Lower leg skin (tissue), 4 donors: Measurements from ENCODE around the gene MS4A7. TPM values are rescaled to one million over a fixed set of nuclear protein-coding genes. Genes with fewer than 3 reads are reported as not detected.

Source experiments
- DNase-seq, 2 donors: peaks; one replicate each; pipeline ENCODE4 v3.0.0-alpha.2; 2019; ENCODE audit warnings: low spot score in 2 of 2
- H3K4me3 ChIP-seq: fragments of 200-600 bp; sonication (generic); 2 replicates; pipeline ENCODE4 v1.5.1; 2017; ENCODE audit warnings: mild to moderate bottlenecking, low read depth; ENCODE audit not compliant: poor library complexity, severe bottlenecking
- CTCF ChIP-seq, 3 donors: fragments of 450-650 bp; IDR thresholded peaks; one replicate each; pipeline ENCODE4 v1.5.1; 2016; ENCODE audit warnings: antibody characterized with exemption in 3 of 3, mild to moderate bottlenecking in 3 of 3, moderate library complexity in 2 of 3
- POLR2A ChIP-seq, 2 donors: fragments of 450-650 bp; IDR thresholded peaks; one replicate each; pipeline ENCODE4 v1.6.1; 2016 to 2017; ENCODE audit warnings: antibody characterized with exemption in 2 of 2, mild to moderate bottlenecking in 1 of 2, moderate library complexity in 1 of 2
- WGBS, 2 donors: methylation state at CpG; one replicate each; pipeline ENCODE4 v1.1.5; 2018; 5-methylcytosine and 5-hydroxymethylcytosine counted together
- intact Hi-C: fragments of 100-400 bp; cut with DNase I; formaldehyde crosslinking; loops from one replicate; pipeline ENCODE4 v1.15.0; 2023; ENCODE audit warnings: low total_unique reads
- total RNA-seq, 4 donors: library from RNA; depleted of rRNA; stranded (reverse); fragments of >200 nt; gene quantifications; one replicate each; pipeline ENCODE4 v1.1.0, GENCODE V29; 2016

The MS4A7 gene
- 1 to 10 TPM; 2.4 to 5.7 (median 2.8) TPM for total RNA-seq

- 52 to 54% methylated on average over 3 of the region's 3 CpGs for WGBS, 2 donors
- intact Hi-C loops, result no loop called here
- H3K4me3 ChIP-seq, result no peak within 1 kb of the TSS
- DNase-seq, result peak in 1 of 2 donors; percentile 24
- TF ChIP-seq CTCF (IDR thresholded peaks at IDR 0.05), result no peak
- TF ChIP-seq POLR2A (IDR thresholded peaks at IDR 0.05), result no peak
Observed at GRCh38 chr11:60378354-60378753, at the start of gene MS4A7. Gene MS4A7 (plus strand): TSS chr11:60378532. CDS start chr11:60383142, 4,610 bp downstream.

- TF ChIP-seq CTCF (IDR thresholded peaks at IDR 0.05) (no peak), POLR2A (IDR thresholded peaks at IDR 0.05) (no peak)
- intact Hi-C loops, result no loop called here
- 43 to 76% methylated on average over 3 of the region's 3 CpGs for WGBS, 2 donors
- no peak for DNase-seq
- H3K4me3 ChIP-seq, result no peak overlapping the region
Observed at GRCh38 chr11:60332846-60333245, 45.5 kb upstream of the MS4A7 start.

GRCh38 chr11:60334005-60334620 lies 44.2 kb upstream of the MS4A7 start:
- DNase-seq, result peak; percentile 50 to 87
- TF ChIP-seq POLR2A (IDR thresholded peaks at IDR 0.05) (no peak), CTCF (IDR thresholded peaks at IDR 0.05) (no peak)
- intact Hi-C loops, result no loop called here
- 21 to 37% methylated on average over 2 of the region's 2 CpGs for WGBS, 2 donors
- no peak overlapping the region for H3K4me3 ChIP-seq

- TF ChIP-seq POLR2A (IDR thresholded peaks at IDR 0.05) (no peak), CTCF (IDR thresholded peaks at IDR 0.05) (no peak)
- no peak for DNase-seq
- 86 to 88% methylated on average over 7 of the region's 7 CpGs for WGBS, 2 donors
- no peak overlapping the region for H3K4me3 ChIP-seq
- intact Hi-C loops, result no loop called here
Observed at GRCh38 chr11:60336767-60337391, 41.5 kb upstream of the MS4A7 start.

GRCh38 chr11:60338053-60338452 lies 40.3 kb upstream of the MS4A7 start:
- intact Hi-C loops, result no loop called here
- 54 to 66% methylated on average over 2 of the region's 2 CpGs for WGBS, 2 donors

More at GRCh38 chr11:60338053-60338452, 40.3 kb upstream of the MS4A7 start:
- H3K4me3 ChIP-seq, result no peak overlapping the region
- no peak for DNase-seq
- TF ChIP-seq CTCF (IDR thresholded peaks at IDR 0.05) (no peak), POLR2A (IDR thresholded peaks at IDR 0.05) (no peak)
